HepG2 (cell line): ENCODE results near the gene OR10G8. TPM values are rescaled to one million over a fixed set of nuclear protein-coding genes. Genes with fewer than 3 reads are reported as not detected.
A peak's percentile ranks its signal among the peaks of the same experiment; 100 is the strongest.

Experiments
- ATAC-seq: fragments of 200-7000 bp; cut with Tn5 transposase; 3 replicates; pipeline ENCODE4 v1.9.1; 2020; ENCODE audit warnings: mild to moderate bottlenecking, moderate library complexity
- BruUV-seq: library from RNA; stranded (reverse); fragments of 400-500 nt; replicated peaks from 2 replicates; lab custom pipeline; 2021; lab: Mats Ljungman, UMichigan
- CTCF ChIA-PET: fragments of 300-600 bp; formaldehyde crosslinking; extraction: SDS; loops from one replicate; lab custom pipeline; 2021; ENCODE audit warnings: low total read pairs, inconsistent platforms, low intra/inter-chr PET ratio; lab: Yijun Ruan, JAX
- POLR2A ChIA-PET: fragments of 350-600 bp; sonication (Branson Sonifier 250); formaldehyde crosslinking; loops from one replicate; lab custom pipeline; 2020; ENCODE audit warnings: antibody characterized with exemption, inconsistent platforms; lab: Yijun Ruan, JAX
- DNase-seq: peaks from one replicate; pipeline ENCODE4 v3.0.0-alpha.2; 2015; ENCODE audit warnings: low spot score
- FAIRE-seq: peaks from 3 replicates; lab custom pipeline; 2011; peaks lifted over from hg19 to GRCh38; lab: Jason Lieb, UNC
- H2AFZ ChIP-seq: one replicate; pipeline ENCODE4 v1.6.1; 2011; ENCODE audit warnings: low read length, inconsistent platforms
- H3K27ac ChIP-seq: fragments of 300-600 bp; 3 replicates; pipeline ENCODE4 v1.8.0; 2011; ENCODE audit warnings: mixed run types, mild to moderate bottlenecking, mixed read lengths, low read length, inconsistent platforms; ENCODE audit not compliant: insufficient read depth; ENCODE audit errors: extremely low read length
- H3K27me3 ChIP-seq, 2 experiments: fragments of 200-600 bp in 1 of 2; 2 replicates in 1 of 2; 3 replicates in 1 of 2; pipeline versions ENCODE4 v1.6.0 to v1.8.0; 2011; ENCODE audit warnings: low read length in 2 of 2, mild to moderate bottlenecking in 2 of 2, moderate library complexity in 2 of 2, inconsistent platforms in 1 of 2; ENCODE audit not compliant: insufficient read depth in 2 of 2, control insufficient read depth in 1 of 2
- H3K36me3 ChIP-seq, 2 experiments: fragments of 200-600 bp in 1 of 2; replicated peaks in 1 of 2; 2 replicates in 1 of 2; 3 replicates in 1 of 2; pipeline versions ENCODE4 v1.5.1 to v1.8.0; 2011; ENCODE audit warnings: low read length in 2 of 2, inconsistent platforms in 1 of 2; ENCODE audit not compliant: insufficient read depth in 2 of 2, control insufficient read depth in 1 of 2
- H3K4me1 ChIP-seq: 2 replicates; pipeline ENCODE4 v1.5.1; 2012; ENCODE audit warnings: low read length, inconsistent platforms; ENCODE audit not compliant: insufficient read depth
- H3K4me2 ChIP-seq: 2 replicates; pipeline ENCODE4 v1.6.0; 2011; ENCODE audit warnings: low read depth, low read length, inconsistent platforms
- H3K4me3 ChIP-seq, 3 experiments: fragments of 200-600 bp in 1 of 3; sonication (generic), shearing (Covaris generic) in 1 of 3; replicated peaks in 1 of 3; 2 replicates each; pipeline ENCODE4 v1.5.1; 2011 to 2016; ENCODE audit warnings: low read length in 3 of 3, inconsistent platforms in 2 of 3, low read depth in 2 of 3, mild to moderate bottlenecking in 2 of 3, control low read depth in 1 of 3, mixed read lengths in 1 of 3; ENCODE audit not compliant: insufficient read depth in 1 of 3
- H3K79me2 ChIP-seq: one replicate; pipeline ENCODE4 v1.6.1; 2011; ENCODE audit warnings: low read length, inconsistent platforms; ENCODE audit not compliant: insufficient read depth
- H3K9ac ChIP-seq: 2 replicates; pipeline ENCODE4 v1.6.0; 2011; ENCODE audit warnings: mild to moderate bottlenecking, low read depth, low read length, inconsistent platforms; ENCODE audit not compliant: insufficient read depth
- H3K9me3 ChIP-seq: 2 replicates; pipeline ENCODE4 v1.5.1; 2012; ENCODE audit warnings: mild to moderate bottlenecking, low read length
- H4K20me1 ChIP-seq: 2 replicates; pipeline ENCODE4 v1.6.0; 2011; ENCODE audit warnings: inconsistent platforms, mild to moderate bottlenecking, low read length, moderate library complexity; ENCODE audit not compliant: insufficient read depth
- CTCF ChIP-seq: sonication (generic); formaldehyde crosslinking; IDR thresholded peaks from 2 replicates; pipeline ENCODE4 v1.5.0; 2020; ENCODE audit warnings: mild to moderate bottlenecking, missing genetic modification reagents, moderate library complexity
- EED ChIP-seq: sonication (generic); formaldehyde crosslinking; IDR thresholded peaks from 2 replicates; pipeline ENCODE4 v1.5.0; 2020; ENCODE audit warnings: mild to moderate bottlenecking, missing genetic modification reagents
- HDAC6 ChIP-seq: fragments of 200-600 bp; sonication (generic); IDR thresholded peaks from 2 replicates; pipeline ENCODE4 v1.7.0; 2017; ENCODE audit warnings: mild to moderate bottlenecking, antibody characterized with exemption, low read length, low read depth
- RAD21 ChIP-seq: fragments of 450-650 bp; formaldehyde crosslinking; IDR thresholded peaks from 2 replicates; pipeline ENCODE4 v1.5.0; 2020; ENCODE audit warnings: mild to moderate bottlenecking
- SMC3 ChIP-seq: IDR thresholded peaks from 2 replicates; pipeline ENCODE4 v1.6.1; 2011; ENCODE audit warnings: low read length, improper control_type of control experiment
- STAG1 ChIP-seq: sonication (generic); formaldehyde crosslinking; IDR thresholded peaks from 2 replicates; pipeline ENCODE4 v1.4.0; 2020; ENCODE audit warnings: missing genetic modification reagents
- ZBTB26 ChIP-seq: IDR thresholded peaks from 2 replicates; pipeline ENCODE4 v1.6.1; 2016; ENCODE audit warnings: missing compliant biosample characterization, missing genetic modification reagents, borderline replicate concordance
- WGBS: methylation state at CpG from one replicate; pipeline ENCODE4 v1.1.6; 2017; ENCODE audit warnings: low lambda C conversion rate; 5-methylcytosine and 5-hydroxymethylcytosine counted together
- in situ Hi-C: cut with HindIII; loops from 2 replicates; pipeline ENCODE4 v1.10.0; 2017; ENCODE audit warnings: low pct_unique_long_range_greater_than_20kb; ENCODE audit not compliant: extremely low pct_ligation_motif_present
- intact Hi-C: fragments of 100-400 bp; cut with micrococcal nuclease; formaldehyde crosslinking; loops from one replicate; pipeline ENCODE4 v1.10.0; 2022; ENCODE audit not compliant: unreplicated experiment
- polyA plus RNA-seq, 8 experiments: library from polyadenylated mRNA; depleted of rRNA in 3 of 8; stranded (reverse) in 7 of 8; unstranded in 1 of 8; fragments of >200 nt; fragmentation: Illumina TruSeq in 4 of 8; extraction: Trizol in 4 of 8; gene quantifications; 2 replicates each; pipeline versions ENCODE4 v1.2.1 to v1.2.3, GENCODE V29; 2011 to 2016; ENCODE audit warnings: low read depth in 4 of 8, missing spikeins in 1 of 8, mixed read lengths in 1 of 8; ENCODE audit not compliant: insufficient read depth in 1 of 8
- total RNA-seq, 5 experiments: library from RNA; depleted of rRNA; stranded (reverse); fragments of >200 nt; fragmentation: Illumina TruSeq; extraction: Trizol; gene quantifications; 2 replicates each; pipeline ENCODE4 v1.2.3, GENCODE V29; 2016; ENCODE audit warnings: low read depth in 1 of 5
- TF ChIP-seq, protein P1 (sequence below): sonication (generic); formaldehyde crosslinking; IDR thresholded peaks from 2 replicates; pipeline ENCODE4 v1.5.0; 2020; ENCODE audit warnings: missing genetic modification reagents
- TF ChIP-seq, protein P2 (sequence below): sonication (generic); formaldehyde crosslinking; IDR thresholded peaks from 2 replicates; pipeline ENCODE4 v1.8.1; 2023; ENCODE audit warnings: mild to moderate bottlenecking, missing genetic modification reagents

The OR10G8 gene
- total and polyA plus RNA-seq, 2 of the 13 experiments (the other 11 are each of a cell fraction or from before 2014, with no cell fraction given) = not detected

DNA sequence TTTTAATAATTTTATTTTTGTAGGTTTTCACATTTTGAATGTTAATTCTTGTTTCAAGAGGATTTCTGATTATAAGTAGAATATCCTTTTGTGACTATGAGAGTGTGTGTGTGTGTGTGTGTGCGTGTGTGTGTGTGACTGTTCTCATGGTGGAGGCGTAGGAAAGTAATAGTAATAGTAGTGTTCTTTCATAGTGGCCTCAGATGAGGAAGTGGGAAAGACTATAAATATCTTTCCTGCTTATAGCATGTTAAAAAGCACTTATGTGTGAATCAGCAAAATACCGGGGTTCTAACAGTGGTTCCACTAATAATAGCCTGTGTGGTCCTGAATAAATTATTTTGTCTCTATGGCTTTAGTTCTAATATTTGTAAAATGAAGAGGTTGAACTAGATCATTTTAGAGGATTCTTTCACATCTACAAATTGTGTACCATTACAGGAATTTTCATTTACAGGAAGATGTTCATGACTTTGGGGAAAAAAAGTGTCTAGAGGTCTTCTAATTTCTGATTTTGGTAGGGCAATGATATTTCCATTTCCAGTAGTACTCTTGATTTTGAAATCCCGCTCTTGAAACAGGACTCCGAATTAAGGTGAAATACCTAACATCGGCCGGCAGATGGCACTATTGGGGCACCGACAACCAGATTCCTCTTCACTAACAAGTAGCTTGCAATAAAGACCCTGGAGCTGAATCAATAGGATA, 44.5 kb downstream of the OR10G8 start:
- no TSS peak for BruUV-seq
- in situ Hi-C loops (no loop called here), intact Hi-C loops (loop anchor here (1.0 to 2.0 kb wide), 2 partner anchors 124 to 516 kb away; no protein-coding TSS in a partner anchor)
- TF ChIP-seq ZBTB26 (CRISPR knock-in tag) = no peak
- TF ChIP-seq RAD21 (CRISPR knock-in tag) = peak; percentile 26; the same call in 1 of the 2 replicates
- TF ChIP-seq, protein P1, sequence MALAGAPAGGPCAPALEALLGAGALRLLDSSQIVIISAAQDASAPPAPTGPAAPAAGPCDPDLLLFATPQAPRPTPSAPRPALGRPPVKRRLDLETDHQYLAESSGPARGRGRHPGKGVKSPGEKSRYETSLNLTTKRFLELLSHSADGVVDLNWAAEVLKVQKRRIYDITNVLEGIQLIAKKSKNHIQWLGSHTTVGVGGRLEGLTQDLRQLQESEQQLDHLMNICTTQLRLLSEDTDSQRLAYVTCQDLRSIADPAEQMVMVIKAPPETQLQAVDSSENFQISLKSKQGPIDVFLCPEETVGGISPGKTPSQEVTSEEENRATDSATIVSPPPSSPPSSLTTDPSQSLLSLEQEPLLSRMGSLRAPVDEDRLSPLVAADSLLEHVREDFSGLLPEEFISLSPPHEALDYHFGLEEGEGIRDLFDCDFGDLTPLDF (CRISPR knock-in tag) = no peak
- TF ChIP-seq HDAC6 = no peak
- TF ChIP-seq, protein P2, sequence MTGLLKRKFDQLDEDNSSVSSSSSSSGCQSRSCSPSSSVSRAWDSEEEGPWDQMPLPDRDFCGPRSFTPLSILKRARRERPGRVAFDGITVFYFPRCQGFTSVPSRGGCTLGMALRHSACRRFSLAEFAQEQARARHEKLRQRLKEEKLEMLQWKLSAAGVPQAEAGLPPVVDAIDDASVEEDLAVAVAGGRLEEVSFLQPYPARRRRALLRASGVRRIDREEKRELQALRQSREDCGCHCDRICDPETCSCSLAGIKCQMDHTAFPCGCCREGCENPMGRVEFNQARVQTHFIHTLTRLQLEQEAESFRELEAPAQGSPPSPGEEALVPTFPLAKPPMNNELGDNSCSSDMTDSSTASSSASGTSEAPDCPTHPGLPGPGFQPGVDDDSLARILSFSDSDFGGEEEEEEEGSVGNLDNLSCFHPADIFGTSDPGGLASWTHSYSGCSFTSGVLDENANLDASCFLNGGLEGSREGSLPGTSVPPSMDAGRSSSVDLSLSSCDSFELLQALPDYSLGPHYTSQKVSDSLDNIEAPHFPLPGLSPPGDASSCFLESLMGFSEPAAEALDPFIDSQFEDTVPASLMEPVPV (CRISPR knock-in tag) = 0 out of 2 replicates have a peak, but pooled peaks have one; percentile 30
- peak; percentile 72 for TF ChIP-seq CTCF (CRISPR knock-in tag)
- TF ChIP-seq STAG1 (CRISPR knock-in tag) = peak; percentile 53
- peak; percentile 33; the same call in 1 of the 2 replicates for TF ChIP-seq SMC3
- TF ChIP-seq EED (CRISPR knock-in tag) = no peak
- Histone ChIP-seq H4K20me1 (no peaks in the 10 kb centered on the region), H3K27me3 (peaks cover 8% of the 10 kb centered on the region in 2 experiments; a peak in 3 of 5 replicates), H2AFZ (no peak overlapping the region), H3K9ac (no peak overlapping the region), H3K4me2 (no peak overlapping the region), H3K9me3 (no peaks in the 10 kb centered on the region), H3K27ac (no peak overlapping the region), H3K36me3 (no peaks in the 10 kb centered on the region), H3K4me1 (0 out of 2 replicates have a peak, but pooled peaks cover 3% of the 10 kb centered on the region), H3K4me3 (no peak overlapping the region), H3K79me2 (no peaks in the 10 kb centered on the region)
- ATAC-seq (no peak), FAIRE-seq (peak; percentile 52), DNase-seq (peak; percentile 54)
- 0% methylated on average over 8 of the region's 8 CpGs for WGBS
- CTCF ChIA-PET = interaction anchor here (4.5 kb wide), 1 partner anchor 124 kb away, joined by 38 read pairs; no protein-coding TSS in a partner anchor
- POLR2A ChIA-PET = no interaction called here
